Vagina (tissue), 2 donors: ENCODE data around the gene SLC2A11.
"Not testable (repeated sequence)": the region's sequence is repeated elsewhere in the genome, so short reads cannot be mapped to it uniquely, and the experiment has no call there.

Experiments used
- POLR2A ChIP-seq, 2 donors: fragments of 450-650 bp; IDR thresholded peaks; one replicate each; pipeline ENCODE4 v1.6.1; 2017; ENCODE audit warnings: antibody characterized with exemption in 2 of 2, mild to moderate bottlenecking in 2 of 2, moderate library complexity in 2 of 2
- TF ChIP-seq, protein P1 (sequence below), 3 experiments: fragments of 450-650 bp in 2 of 3; fragments of 200-600 bp in 1 of 3; sonication (generic) in 1 of 3; IDR thresholded peaks; one replicate each; pipeline ENCODE4 v1.5.1; 2017 to 2019; ENCODE audit warnings: antibody characterized with exemption in 3 of 3, mild to moderate bottlenecking in 2 of 3, moderate library complexity in 2 of 3

DNA sequence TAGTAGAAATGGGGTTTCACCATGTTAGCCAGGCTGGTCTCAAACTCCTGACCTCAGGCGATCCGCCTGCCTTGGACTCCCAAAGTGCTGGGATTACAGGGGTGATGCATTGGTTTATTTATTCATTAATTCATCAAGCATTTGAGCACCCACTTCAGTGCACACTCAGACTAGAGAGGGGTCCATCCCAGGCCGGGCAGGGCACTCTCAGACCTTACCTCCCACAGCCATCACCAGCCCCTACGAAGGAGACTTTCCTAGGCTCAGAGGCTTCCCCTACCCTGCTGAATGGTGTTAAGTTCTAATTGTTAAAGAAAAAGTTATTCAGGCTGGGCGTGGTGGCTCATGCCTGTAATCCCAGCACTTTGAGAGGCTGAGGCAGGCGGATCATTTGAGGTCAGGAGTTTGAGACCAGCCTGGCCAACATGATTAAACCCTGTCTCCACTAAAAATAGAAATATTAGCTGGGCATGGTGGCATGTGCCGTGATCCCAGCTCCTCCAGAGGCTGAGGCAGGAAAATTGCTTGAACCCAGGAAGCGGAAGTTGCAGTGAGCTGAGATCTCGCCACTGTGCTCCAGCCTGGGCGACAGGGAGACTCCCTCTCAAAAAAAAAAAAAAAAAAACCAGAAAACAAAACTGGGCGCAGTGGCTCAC lies 7.0 kb downstream of the SLC2A11 start:
- TF ChIP-seq, protein P1, sequence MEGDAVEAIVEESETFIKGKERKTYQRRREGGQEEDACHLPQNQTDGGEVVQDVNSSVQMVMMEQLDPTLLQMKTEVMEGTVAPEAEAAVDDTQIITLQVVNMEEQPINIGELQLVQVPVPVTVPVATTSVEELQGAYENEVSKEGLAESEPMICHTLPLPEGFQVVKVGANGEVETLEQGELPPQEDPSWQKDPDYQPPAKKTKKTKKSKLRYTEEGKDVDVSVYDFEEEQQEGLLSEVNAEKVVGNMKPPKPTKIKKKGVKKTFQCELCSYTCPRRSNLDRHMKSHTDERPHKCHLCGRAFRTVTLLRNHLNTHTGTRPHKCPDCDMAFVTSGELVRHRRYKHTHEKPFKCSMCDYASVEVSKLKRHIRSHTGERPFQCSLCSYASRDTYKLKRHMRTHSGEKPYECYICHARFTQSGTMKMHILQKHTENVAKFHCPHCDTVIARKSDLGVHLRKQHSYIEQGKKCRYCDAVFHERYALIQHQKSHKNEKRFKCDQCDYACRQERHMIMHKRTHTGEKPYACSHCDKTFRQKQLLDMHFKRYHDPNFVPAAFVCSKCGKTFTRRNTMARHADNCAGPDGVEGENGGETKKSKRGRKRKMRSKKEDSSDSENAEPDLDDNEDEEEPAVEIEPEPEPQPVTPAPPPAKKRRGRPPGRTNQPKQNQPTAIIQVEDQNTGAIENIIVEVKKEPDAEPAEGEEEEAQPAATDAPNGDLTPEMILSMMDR (IDR thresholded peaks at IDR 0.05), result not testable (repeated sequence)
- not testable (repeated sequence) for TF ChIP-seq POLR2A (IDR thresholded peaks at IDR 0.05)
